ENCODE results near the gene MAGI2. TPM values are rescaled to one million over a fixed set of nuclear protein-coding genes. Genes with fewer than 3 reads are reported as not detected.

MAGI2 gene
- total and polyA plus RNA-seq, 2 experiments from 2014 or later, result 3.5 to 4.1 TPM

DNA sequence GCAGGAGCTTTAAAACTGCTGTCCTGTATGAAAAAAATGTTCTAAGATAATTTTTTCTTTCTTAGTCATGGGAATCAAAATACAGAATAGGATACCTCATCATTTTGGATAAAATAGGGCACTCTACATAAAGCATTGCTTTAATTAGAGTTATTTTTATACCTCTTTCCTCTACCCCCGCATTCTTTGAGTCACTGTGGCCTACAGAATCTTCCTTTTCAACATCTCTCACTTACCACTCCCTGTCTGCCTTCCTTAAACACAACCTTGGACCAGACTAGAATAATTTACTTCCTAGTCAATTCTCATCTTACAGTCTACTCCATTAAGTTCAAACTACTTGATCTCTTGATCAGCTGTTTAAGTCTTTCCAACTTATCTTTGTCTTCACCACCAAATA is 1192.6 kb downstream of the MAGI2 start:
- Histone ChIP-seq H3K4me1 (ENCODE audit: insufficient read depth) (peaks cover 18% of the 10 kb centered on the region), H4K20me1 (ENCODE audit: insufficient read depth) (no peaks in the 10 kb centered on the region), H3K9me2 (ENCODE audit: insufficient read depth) (no peaks in the 10 kb centered on the region), H3F3A (ENCODE audit: insufficient read depth) (peaks cover 19% of the 10 kb centered on the region), H3K79me2 (ENCODE audit: insufficient read depth) (no peaks in the 10 kb centered on the region), H3K36me3 (ENCODE audit: low read depth) (no peaks in the 10 kb centered on the region), H3K9ac (no peak overlapping the region; the same call in 1 of the 2 replicates), H3K27ac (peak overlapping the region; percentile 55), H2AFZ (no peak overlapping the region), H3K9me3 (ENCODE audit: low read depth) (no peaks in the 10 kb centered on the region), H3K4me2 (ENCODE audit: unreplicated experiment) (peak overlapping the region; percentile 51), H3K4me3 (no peak overlapping the region), H3K27me3 (replicated peaks; ENCODE audit: insufficient read depth) (no peaks in the 10 kb centered on the region)
- TF ChIP-seq EZH2 (IDR thresholded peaks at IDR 0.05; ENCODE audit: insufficient read depth, poor library complexity, severe bottlenecking) (no peak), EZH2phosphoT487 (IDR thresholded peaks at IDR 0.05; ENCODE audit: insufficient read depth, low read depth) (no peak)
- WGBS, 2 experiments (ENCODE audit: low coverage in 1 of 2, low lambda C conversion rate in 2 of 2, missing lambda C conversion rate in 2 of 2), result 4 to 5% methylated on average over 1 of the region's 1 CpG
- in situ Hi-C loops (cut with MboI), result no loop called here
- peak; percentile 82 for DNase-seq

DNA sequence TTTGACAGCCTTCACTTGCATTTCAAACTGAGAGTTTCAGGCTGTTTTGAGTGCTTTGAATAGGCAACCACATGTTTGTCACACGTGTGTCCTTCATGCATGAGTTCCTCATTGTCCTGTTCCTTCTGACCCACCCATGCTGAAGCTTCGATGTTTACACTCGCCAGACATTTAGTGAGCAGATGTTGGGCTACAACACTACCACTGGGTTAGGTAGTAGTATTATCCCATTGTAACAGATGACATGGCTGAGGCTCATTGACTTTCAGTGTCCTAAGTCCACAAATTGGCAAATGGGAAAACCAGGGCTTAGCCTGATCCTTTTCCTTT is 1198.8 kb downstream of the MAGI2 start:
- 34 to 45% methylated on average over 3 of the region's 3 CpGs for WGBS, 2 experiments (ENCODE audit: low coverage in 1 of 2, low lambda C conversion rate in 2 of 2, missing lambda C conversion rate in 2 of 2)
- no peak overlapping the region for H3K9ac ChIP-seq
- H3K9me2 ChIP-seq (ENCODE audit: insufficient read depth), result no peaks in the 10 kb centered on the region
- H3K4me3 ChIP-seq, result no peak overlapping the region
- no peaks in the 10 kb centered on the region for H3K36me3 ChIP-seq (ENCODE audit: low read depth)
- H3K27ac ChIP-seq, result no peak overlapping the region
- H2AFZ ChIP-seq, result no peak overlapping the region
- no peaks in the 10 kb centered on the region; the same call in 1 of the 2 replicates for H3K4me1 ChIP-seq (ENCODE audit: insufficient read depth)
- no peak overlapping the region for H3K4me2 ChIP-seq (ENCODE audit: unreplicated experiment)
- in situ Hi-C loops (cut with MboI), result no loop called here
- no peaks in the 10 kb centered on the region for H3K9me3 ChIP-seq (ENCODE audit: low read depth)
- no peaks in the 10 kb centered on the region for H4K20me1 ChIP-seq (ENCODE audit: insufficient read depth)
- H3F3A ChIP-seq (ENCODE audit: insufficient read depth), result no peaks in the 10 kb centered on the region
- TF ChIP-seq EZH2 (IDR thresholded peaks at IDR 0.05; ENCODE audit: insufficient read depth, poor library complexity, severe bottlenecking) (no peak), EZH2phosphoT487 (IDR thresholded peaks at IDR 0.05; ENCODE audit: insufficient read depth, low read depth) (no peak)
- no peak for DNase-seq
- H3K27me3 ChIP-seq (replicated peaks; ENCODE audit: insufficient read depth), result no peaks in the 10 kb centered on the region
- no peaks in the 10 kb centered on the region for H3K79me2 ChIP-seq (ENCODE audit: insufficient read depth)

DNA sequence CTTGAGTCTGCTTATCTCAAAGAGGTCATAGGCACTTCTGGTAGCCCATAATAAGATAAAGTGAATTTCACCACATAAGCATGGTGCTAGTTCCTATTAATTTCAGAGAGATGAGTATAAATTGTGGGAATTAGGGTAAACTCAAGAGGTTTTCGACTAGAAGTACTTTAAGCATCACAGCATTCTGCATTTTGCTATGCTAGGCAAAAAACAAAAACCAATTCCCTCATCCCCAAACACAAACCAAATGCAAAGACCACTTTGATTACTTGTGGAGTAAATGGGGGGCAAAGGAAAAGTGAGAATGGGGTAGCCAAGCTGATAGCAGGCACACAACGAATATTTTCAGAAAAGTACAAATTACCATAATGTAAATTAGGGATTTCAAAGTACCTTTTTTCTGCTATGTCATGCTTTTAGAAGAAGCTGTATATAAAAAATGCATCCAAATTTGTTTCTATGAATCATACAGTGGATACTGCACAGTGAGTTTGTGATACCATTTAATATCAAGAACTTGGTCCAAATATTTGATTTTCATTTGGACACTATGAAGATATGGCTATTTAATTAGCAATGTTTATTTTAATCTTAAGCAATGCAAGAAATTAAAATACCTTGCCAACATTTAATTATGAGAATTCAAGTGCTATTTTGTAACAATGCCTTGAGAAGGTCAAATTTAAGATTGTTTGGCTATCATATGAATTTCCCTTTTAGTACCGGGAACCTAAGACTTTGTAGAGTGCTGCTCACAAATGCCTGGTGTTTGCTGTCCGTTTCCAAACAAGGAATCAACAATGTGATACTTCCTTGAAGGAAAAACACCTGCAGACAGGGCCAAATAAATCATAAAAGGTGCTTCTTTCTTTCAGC is 1199.4 kb downstream of the MAGI2 start:
- in situ Hi-C loops (cut with MboI), result no loop called here
- Histone ChIP-seq H3K4me3 (no peak overlapping the region), H3K36me3 (ENCODE audit: low read depth) (no peaks in the 10 kb centered on the region), H3K4me2 (ENCODE audit: unreplicated experiment) (no peak overlapping the region), H3K27ac (no peak overlapping the region), H2AFZ (no peak overlapping the region), H3K4me1 (ENCODE audit: insufficient read depth) (no peaks in the 10 kb centered on the region; the same call in 1 of the 2 replicates), H3K9ac (no peak overlapping the region), H3K27me3 (replicated peaks; ENCODE audit: insufficient read depth) (no peaks in the 10 kb centered on the region), H3K9me3 (ENCODE audit: low read depth) (no peaks in the 10 kb centered on the region), H3F3A (ENCODE audit: insufficient read depth) (no peaks in the 10 kb centered on the region), H4K20me1 (ENCODE audit: insufficient read depth) (no peaks in the 10 kb centered on the region), H3K9me2 (ENCODE audit: insufficient read depth) (no peaks in the 10 kb centered on the region), H3K79me2 (ENCODE audit: insufficient read depth) (no peaks in the 10 kb centered on the region)
- no peak for DNase-seq
- WGBS, 2 experiments (ENCODE audit: low coverage in 1 of 2, low lambda C conversion rate in 2 of 2, missing lambda C conversion rate in 2 of 2), result 94 to 95% methylated on average over 4 of the region's 4 CpGs
- TF ChIP-seq EZH2 (IDR thresholded peaks at IDR 0.05; ENCODE audit: insufficient read depth, poor library complexity, severe bottlenecking) (no peak), EZH2phosphoT487 (IDR thresholded peaks at IDR 0.05; ENCODE audit: insufficient read depth, low read depth) (no peak)

DNA sequence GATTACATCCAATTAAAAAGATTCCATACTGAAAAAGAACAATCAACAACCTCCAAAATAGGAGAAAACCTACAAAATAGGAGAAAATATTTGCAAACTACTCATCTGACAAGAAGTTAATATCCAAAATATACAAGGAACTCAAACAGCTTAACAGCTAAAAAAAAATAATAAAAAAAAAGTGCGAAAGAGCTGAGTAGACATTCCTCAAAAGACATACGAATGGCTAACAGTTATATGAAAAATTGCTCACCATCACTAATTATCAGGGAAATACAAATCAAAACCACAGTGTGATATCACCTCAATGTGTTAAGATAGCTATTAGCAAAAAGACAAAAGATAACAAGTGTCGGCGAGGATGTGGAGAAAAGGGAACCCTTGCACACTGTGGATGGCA is 1204.6 kb downstream of the MAGI2 start:
- Histone ChIP-seq H3K4me1 (ENCODE audit: insufficient read depth) (no peaks in the 10 kb centered on the region), H4K20me1 (ENCODE audit: insufficient read depth) (no peaks in the 10 kb centered on the region), H3K4me3 (no peak overlapping the region), H3F3A (ENCODE audit: insufficient read depth) (no peaks in the 10 kb centered on the region), H3K36me3 (ENCODE audit: low read depth) (no peaks in the 10 kb centered on the region), H3K4me2 (ENCODE audit: unreplicated experiment) (no peak overlapping the region), H3K79me2 (ENCODE audit: insufficient read depth) (no peaks in the 10 kb centered on the region), H3K9me2 (ENCODE audit: insufficient read depth) (no peaks in the 10 kb centered on the region), H3K9me3 (ENCODE audit: low read depth) (peaks cover 3% of the 10 kb centered on the region), H2AFZ (no peak overlapping the region), H3K27me3 (replicated peaks; ENCODE audit: insufficient read depth) (no peaks in the 10 kb centered on the region), H3K27ac (no peak overlapping the region), H3K9ac (no peak overlapping the region)
- WGBS, 2 experiments (ENCODE audit: low coverage in 1 of 2, low lambda C conversion rate in 2 of 2, missing lambda C conversion rate in 2 of 2), result 94 to 95% methylated on average over 4 of the region's 4 CpGs
- in situ Hi-C loops (cut with MboI), result no loop called here
- TF ChIP-seq EZH2phosphoT487 (IDR thresholded peaks at IDR 0.05; ENCODE audit: insufficient read depth, low read depth) (no peak), EZH2 (IDR thresholded peaks at IDR 0.05; ENCODE audit: insufficient read depth, poor library complexity, severe bottlenecking) (no peak)
- DNase-seq, result no peak
